ENCODE results near the gene GGACT.
"Not testable (repeated sequence)": the region's sequence is repeated elsewhere in the genome, so short reads cannot be mapped to it uniquely, and the experiment has no call there.

The GGACT gene

GRCh38 chr13:100589178-100589725, 663 bp upstream of the GGACT start:
- H3K4me3 Mint-ChIP-seq, result peak overlapping the region; percentile 85
- H3K36me3 Mint-ChIP-seq (ENCODE audit: low read depth), result peaks cover 10% of the 10 kb centered on the region
- peaks cover 2% of the 10 kb centered on the region for H3K27me3 Mint-ChIP-seq (ENCODE audit: low read depth)
- H3K27ac Mint-ChIP-seq, result peak overlapping the region; percentile 92
- H3K9me3 Mint-ChIP-seq, result no peaks in the 10 kb centered on the region
- no peak for DNase-seq (ENCODE audit: low spot score)
- H3K4me1 Mint-ChIP-seq (ENCODE audit: low read depth), result peaks cover 39% of the 10 kb centered on the region

GRCh38 chr13:100584896-100585295, 3.7 kb downstream of the GGACT start:
- peak overlapping the region; percentile 44 for H3K4me3 Mint-ChIP-seq
- H3K36me3 Mint-ChIP-seq (ENCODE audit: low read depth), result peaks cover 27% of the 10 kb centered on the region
- DNase-seq (ENCODE audit: low spot score), result no peak
- no peaks in the 10 kb centered on the region for H3K27me3 Mint-ChIP-seq (ENCODE audit: low read depth)
- H3K9me3 Mint-ChIP-seq, result peaks cover 3% of the 10 kb centered on the region
- H3K27ac Mint-ChIP-seq, result peak overlapping the region; percentile 61
- H3K4me1 Mint-ChIP-seq (ENCODE audit: low read depth), result peaks cover 65% of the 10 kb centered on the region

GRCh38 chr13:100581504-100581903, 7.1 kb downstream of the GGACT start:
- Mint-ChIP-seq H3K4me3 (peak overlapping the region; percentile 14), H3K27ac (peak overlapping the region; percentile 29), H3K9me3 (peaks cover 3% of the 10 kb centered on the region), H3K4me1 (ENCODE audit: low read depth) (peaks cover 41% of the 10 kb centered on the region), H3K27me3 (ENCODE audit: low read depth) (no peaks in the 10 kb centered on the region), H3K36me3 (ENCODE audit: low read depth) (peaks cover 31% of the 10 kb centered on the region)
- no peak for DNase-seq (ENCODE audit: low spot score)

GRCh38 chr13:100581030-100581429, 7.6 kb downstream of the GGACT start:
- Mint-ChIP-seq H3K4me3 (peak overlapping the region; percentile 30), H3K4me1 (ENCODE audit: low read depth) (peaks cover 37% of the 10 kb centered on the region), H3K27me3 (ENCODE audit: low read depth) (no peaks in the 10 kb centered on the region), H3K36me3 (ENCODE audit: low read depth) (peaks cover 29% of the 10 kb centered on the region), H3K9me3 (peaks cover 3% of the 10 kb centered on the region), H3K27ac (no peak overlapping the region)
- no peak for DNase-seq (ENCODE audit: low spot score)

GRCh38 chr13:100580045-100580444, 8.5 kb downstream of the GGACT start:
- no peak overlapping the region for H3K27ac Mint-ChIP-seq
- no peak for DNase-seq (ENCODE audit: low spot score)
- no peaks in the 10 kb centered on the region for H3K27me3 Mint-ChIP-seq (ENCODE audit: low read depth)
- peaks cover 25% of the 10 kb centered on the region for H3K36me3 Mint-ChIP-seq (ENCODE audit: low read depth)
- peaks cover 3% of the 10 kb centered on the region for H3K9me3 Mint-ChIP-seq
- no peak overlapping the region for H3K4me3 Mint-ChIP-seq
- H3K4me1 Mint-ChIP-seq (ENCODE audit: low read depth), result peaks cover 36% of the 10 kb centered on the region

GRCh38 chr13:100577239-100577638, 11.3 kb downstream of the GGACT start:
- not testable (repeated sequence) for H3K27ac Mint-ChIP-seq; DNase-seq (ENCODE audit: low spot score); H3K27me3 Mint-ChIP-seq (ENCODE audit: low read depth); H3K4me3 Mint-ChIP-seq; H3K9me3 Mint-ChIP-seq
- peaks cover 34% of the 10 kb centered on the region for H3K4me1 Mint-ChIP-seq (ENCODE audit: low read depth)
- peaks cover 26% of the 10 kb centered on the region for H3K36me3 Mint-ChIP-seq (ENCODE audit: low read depth)

GRCh38 chr13:100573121-100573520, 15.5 kb downstream of the GGACT start:
- H3K27me3 Mint-ChIP-seq (ENCODE audit: low read depth), result no peaks in the 10 kb centered on the region
- no peak overlapping the region for H3K4me3 Mint-ChIP-seq
- peaks cover 9% of the 10 kb centered on the region for H3K36me3 Mint-ChIP-seq (ENCODE audit: low read depth)
- peak; percentile 55 for DNase-seq (ENCODE audit: low spot score)
- no peak overlapping the region for H3K27ac Mint-ChIP-seq
- peaks cover 19% of the 10 kb centered on the region for H3K4me1 Mint-ChIP-seq (ENCODE audit: low read depth)
- H3K9me3 Mint-ChIP-seq, result no peaks in the 10 kb centered on the region

- DNase-seq (ENCODE audit: low spot score), result no peak
- H3K4me1 Mint-ChIP-seq (ENCODE audit: low read depth), result no peaks in the 10 kb centered on the region
- H3K4me3 Mint-ChIP-seq, result no peak overlapping the region
- no peaks in the 10 kb centered on the region for H3K27me3 Mint-ChIP-seq (ENCODE audit: low read depth)
- no peaks in the 10 kb centered on the region for H3K9me3 Mint-ChIP-seq
- H3K27ac Mint-ChIP-seq, result no peak overlapping the region
- no peaks in the 10 kb centered on the region for H3K36me3 Mint-ChIP-seq (ENCODE audit: low read depth)
Observed at GRCh38 chr13:100566543-100566942, 22.0 kb downstream of the GGACT start.

- Mint-ChIP-seq H3K9me3 (no peaks in the 10 kb centered on the region), H3K27me3 (ENCODE audit: low read depth) (no peaks in the 10 kb centered on the region), H3K27ac (no peak overlapping the region), H3K36me3 (ENCODE audit: low read depth) (no peaks in the 10 kb centered on the region), H3K4me3 (no peak overlapping the region), H3K4me1 (ENCODE audit: low read depth) (no peaks in the 10 kb centered on the region)
- DNase-seq (ENCODE audit: low spot score), result no peak
Observed at GRCh38 chr13:100565286-100565685, 23.3 kb downstream of the GGACT start.

GRCh38 chr13:100564444-100565223, 24.0 kb downstream of the GGACT start:
- Mint-ChIP-seq H3K4me1 (ENCODE audit: low read depth) (no peaks in the 10 kb centered on the region), H3K27ac (no peak overlapping the region), H3K9me3 (no peaks in the 10 kb centered on the region), H3K27me3 (ENCODE audit: low read depth) (no peaks in the 10 kb centered on the region), H3K4me3 (no peak overlapping the region), H3K36me3 (ENCODE audit: low read depth) (no peaks in the 10 kb centered on the region)
- no peak for DNase-seq (ENCODE audit: low spot score)

- H3K4me1 Mint-ChIP-seq (ENCODE audit: low read depth), result no peaks in the 10 kb centered on the region
- H3K27me3 Mint-ChIP-seq (ENCODE audit: low read depth), result no peaks in the 10 kb centered on the region
- no peak overlapping the region for H3K4me3 Mint-ChIP-seq
- no peaks in the 10 kb centered on the region for H3K36me3 Mint-ChIP-seq (ENCODE audit: low read depth)
- DNase-seq (ENCODE audit: low spot score), result no peak
- no peaks in the 10 kb centered on the region for H3K9me3 Mint-ChIP-seq
- no peak overlapping the region for H3K27ac Mint-ChIP-seq
Observed at GRCh38 chr13:100563779-100564178, 24.8 kb downstream of the GGACT start.

GRCh38 chr13:100561599-100562204, 26.9 kb downstream of the GGACT start:
- Mint-ChIP-seq H3K4me3 (no peak overlapping the region), H3K36me3 (ENCODE audit: low read depth) (no peaks in the 10 kb centered on the region), H3K9me3 (no peaks in the 10 kb centered on the region), H3K27me3 (ENCODE audit: low read depth) (peaks cover 3% of the 10 kb centered on the region), H3K4me1 (ENCODE audit: low read depth) (no peaks in the 10 kb centered on the region), H3K27ac (no peak overlapping the region)
- no peak for DNase-seq (ENCODE audit: low spot score)

GRCh38 chr13:100561158-100561499, 27.5 kb downstream of the GGACT start:
- H3K4me1 Mint-ChIP-seq (ENCODE audit: low read depth), result no peaks in the 10 kb centered on the region
- H3K4me3 Mint-ChIP-seq, result no peak overlapping the region
- H3K9me3 Mint-ChIP-seq, result no peaks in the 10 kb centered on the region
- peaks cover 3% of the 10 kb centered on the region for H3K27me3 Mint-ChIP-seq (ENCODE audit: low read depth)
- DNase-seq (ENCODE audit: low spot score), result no peak
- no peak overlapping the region for H3K27ac Mint-ChIP-seq
- no peaks in the 10 kb centered on the region for H3K36me3 Mint-ChIP-seq (ENCODE audit: low read depth)

- Mint-ChIP-seq H3K27ac (no peak overlapping the region), H3K36me3 (ENCODE audit: low read depth) (no peaks in the 10 kb centered on the region), H3K27me3 (ENCODE audit: low read depth) (peaks cover 3% of the 10 kb centered on the region), H3K4me3 (no peak overlapping the region), H3K9me3 (no peaks in the 10 kb centered on the region), H3K4me1 (ENCODE audit: low read depth) (no peaks in the 10 kb centered on the region)
- DNase-seq (ENCODE audit: low spot score), result no peak
Observed at GRCh38 chr13:100560498-100561157, 28.0 kb downstream of the GGACT start.
